ENCODE data around the gene ADAM15.
A peak's percentile ranks its signal among the peaks of the same experiment; 100 is the strongest.

The ADAM15 gene

DNA sequence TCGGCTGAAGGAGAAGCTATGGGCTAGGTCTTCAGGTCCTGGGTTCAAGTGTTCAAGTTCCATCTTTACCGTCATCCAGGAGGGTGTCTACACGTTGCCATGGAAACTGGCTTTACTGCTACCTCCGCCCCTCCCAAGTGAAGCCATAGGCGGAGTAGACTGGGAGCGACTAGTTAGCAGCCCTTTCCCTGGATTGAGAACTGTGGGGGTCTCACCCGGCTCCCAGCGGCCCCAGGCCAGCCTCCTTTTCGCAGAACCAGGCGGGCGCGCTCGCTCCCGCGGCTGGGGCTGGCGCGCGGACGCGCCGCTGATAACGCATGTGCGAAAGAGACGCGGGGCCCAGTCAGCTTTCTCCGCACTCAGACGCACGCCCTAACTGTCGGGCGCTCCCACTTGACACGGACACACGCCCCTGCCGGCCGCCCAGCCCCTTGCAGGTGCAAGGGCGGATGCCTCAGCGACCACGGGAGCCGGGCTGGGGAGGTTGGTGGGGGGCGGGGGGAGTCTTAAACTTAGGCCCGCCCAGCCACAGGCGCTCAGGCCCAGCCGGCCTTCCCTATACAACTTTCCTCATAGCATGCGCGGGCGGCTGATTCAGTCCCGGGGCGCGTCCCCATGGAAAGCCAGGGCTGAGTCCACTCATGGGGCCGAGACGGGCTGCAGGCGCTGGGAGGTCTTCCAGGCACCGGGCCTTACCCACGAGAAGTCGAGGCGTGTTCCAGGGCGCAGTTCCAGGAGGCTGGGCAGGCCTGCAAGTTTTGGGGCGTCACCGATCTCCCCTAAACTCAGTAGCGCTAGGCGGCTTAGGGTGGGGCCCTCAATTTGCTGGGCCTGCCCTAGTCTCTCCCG lies 19.8 kb downstream of the ADAM15 start:
- peak; percentile 93 for DNase-seq (ENCODE audit: low spot score)

GRCh38 chr1:155071701-155072100 lies 20.6 kb downstream of the ADAM15 start:
- DNase-seq (ENCODE audit: low spot score), result peak; percentile 82

- no peak for DNase-seq (ENCODE audit: low spot score)
Observed at GRCh38 chr1:155072531-155073289, 21.6 kb downstream of the ADAM15 start.

- DNase-seq (ENCODE audit: low spot score), result no peak
Observed at GRCh38 chr1:155073377-155074242, 22.5 kb downstream of the ADAM15 start.

DNA sequence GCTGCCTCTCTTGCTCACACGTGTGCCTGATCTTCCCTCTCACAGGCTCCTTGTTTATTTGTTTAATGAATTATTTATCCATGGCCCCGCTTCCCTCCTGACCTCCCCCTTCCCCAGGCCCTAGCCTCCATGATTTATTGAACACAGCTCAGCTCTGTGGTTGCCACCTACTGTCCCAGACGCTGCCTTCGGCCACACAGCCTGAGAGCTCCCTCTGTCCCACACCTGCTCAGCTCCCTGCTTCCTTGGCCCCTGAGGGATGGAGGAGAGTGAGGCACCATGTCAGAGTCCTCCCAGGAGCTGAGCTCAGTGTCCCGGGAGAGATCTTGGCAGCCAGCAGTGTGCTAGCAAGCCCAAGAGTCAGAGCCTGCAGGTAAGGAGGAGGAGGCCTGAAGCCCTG lies 24.4 kb downstream of the ADAM15 start:
- DNase-seq (ENCODE audit: low spot score), result no peak

- DNase-seq (ENCODE audit: low spot score), result no peak
Observed at GRCh38 chr1:155076371-155076770, 25.3 kb downstream of the ADAM15 start.

DNA sequence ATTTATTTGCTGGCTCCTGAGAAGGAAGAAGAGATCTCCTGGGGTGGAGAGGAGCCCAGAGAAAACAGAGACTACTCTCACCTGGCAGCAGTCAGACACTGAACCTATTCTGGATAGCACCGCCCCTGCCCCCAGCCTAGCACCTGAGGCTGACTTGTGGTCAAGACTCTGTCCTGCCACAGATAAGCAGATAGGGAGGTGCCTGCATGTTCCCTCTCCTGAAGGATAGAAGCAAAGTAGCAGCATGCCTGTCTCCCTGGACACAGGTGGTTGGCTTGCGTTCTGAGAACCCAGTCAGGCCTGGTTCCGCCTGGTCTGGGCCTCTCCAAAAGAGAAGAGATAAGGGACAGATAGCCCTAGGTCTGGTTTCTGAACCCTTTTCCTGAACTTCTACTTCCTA lies 26.2 kb downstream of the ADAM15 start:
- DNase-seq (ENCODE audit: low spot score), result no peak

DNA sequence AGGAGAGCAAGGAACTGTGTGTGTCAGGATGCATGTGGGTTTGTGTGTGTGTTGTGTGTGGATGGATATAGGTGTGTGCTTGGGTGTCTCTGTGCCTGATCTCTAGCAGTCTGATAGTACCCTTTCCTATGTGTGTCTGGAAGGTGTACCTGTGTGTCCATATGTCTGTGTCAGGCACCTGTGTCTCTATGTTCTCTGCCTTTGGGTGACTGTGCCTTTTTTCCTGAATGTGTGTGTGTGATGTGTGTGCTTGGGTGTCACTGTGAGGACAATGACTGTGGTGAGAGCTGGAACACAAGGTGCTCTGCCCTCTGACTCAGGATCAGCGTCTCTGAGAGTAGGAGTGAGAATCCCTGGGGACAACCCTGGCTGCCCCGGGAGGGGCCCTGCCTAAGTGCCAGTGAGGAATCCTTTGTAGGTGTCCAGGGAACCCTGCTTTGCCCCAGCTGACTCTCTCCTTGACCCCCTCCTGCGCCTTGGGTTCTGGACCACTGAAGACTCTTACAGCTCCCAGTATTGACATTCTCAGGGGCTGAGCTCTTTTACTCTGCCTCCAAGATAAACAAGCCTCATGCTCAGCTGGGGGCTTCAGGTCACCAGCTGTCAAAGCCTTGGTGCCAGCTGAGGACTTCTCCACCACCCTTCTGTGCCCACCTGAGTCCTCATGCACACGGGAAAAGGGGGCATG lies 26.8 kb downstream of the ADAM15 start:
- no peak for DNase-seq (ENCODE audit: low spot score)

DNA sequence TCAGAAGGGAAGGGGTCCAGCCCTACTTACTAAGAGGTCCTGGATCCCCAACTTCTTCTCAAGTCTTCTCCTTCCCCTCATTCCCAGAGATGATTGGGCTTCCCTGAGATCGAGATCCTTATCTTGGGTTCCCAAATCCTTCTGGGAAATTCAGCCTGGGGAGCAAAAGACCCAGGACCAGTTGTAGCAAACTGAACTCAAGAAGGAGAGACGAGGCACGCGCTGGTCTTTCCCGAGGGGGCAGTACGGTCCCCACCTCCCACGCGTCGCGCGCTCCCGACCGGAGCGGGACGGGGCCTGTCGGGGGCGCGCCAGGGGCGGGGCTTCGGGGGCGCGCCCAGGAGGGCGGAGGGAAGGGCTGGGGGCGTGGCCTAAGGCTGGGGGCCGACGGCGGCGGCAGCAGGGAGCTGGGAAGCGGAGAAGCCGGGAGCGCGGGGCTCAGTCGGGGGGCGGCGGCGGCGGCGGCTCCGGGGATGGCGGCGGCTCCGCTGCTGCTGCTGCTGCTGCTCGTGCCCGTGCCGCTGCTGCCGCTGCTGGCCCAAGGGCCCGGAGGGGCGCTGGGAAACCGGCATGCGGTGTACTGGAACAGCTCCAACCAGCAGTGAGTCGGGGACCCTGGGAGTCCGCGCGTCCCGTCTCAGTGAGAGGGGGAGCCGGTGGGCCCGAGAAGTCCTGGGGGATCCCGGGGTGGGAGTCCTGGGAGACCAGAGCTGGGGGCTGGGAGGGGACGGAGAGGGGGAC lies 27.5 kb downstream of the ADAM15 start, which contains the start of gene EFNA3:
Gene EFNA3, plus strand, starts transcription at position 369 of the 741 bp plus-strand sequence. Its CDS starts 105 bp downstream, at position 474.
- DNase-seq (ENCODE audit: low spot score), result peak; percentile 89

GRCh38 chr1:155079210-155079486 lies 28.0 kb downstream of the ADAM15 start:
- DNase-seq (ENCODE audit: low spot score), result no peak

GRCh38 chr1:155079487-155080311 lies 28.6 kb downstream of the ADAM15 start:
- no peak for DNase-seq (ENCODE audit: low spot score)

GRCh38 chr1:155080312-155081228 lies 29.5 kb downstream of the ADAM15 start:
- peak; percentile 91 for DNase-seq (ENCODE audit: low spot score)

- DNase-seq (ENCODE audit: low spot score), result peak; percentile 70
Observed at GRCh38 chr1:155081472-155082300, 30.6 kb downstream of the ADAM15 start.

DNA sequence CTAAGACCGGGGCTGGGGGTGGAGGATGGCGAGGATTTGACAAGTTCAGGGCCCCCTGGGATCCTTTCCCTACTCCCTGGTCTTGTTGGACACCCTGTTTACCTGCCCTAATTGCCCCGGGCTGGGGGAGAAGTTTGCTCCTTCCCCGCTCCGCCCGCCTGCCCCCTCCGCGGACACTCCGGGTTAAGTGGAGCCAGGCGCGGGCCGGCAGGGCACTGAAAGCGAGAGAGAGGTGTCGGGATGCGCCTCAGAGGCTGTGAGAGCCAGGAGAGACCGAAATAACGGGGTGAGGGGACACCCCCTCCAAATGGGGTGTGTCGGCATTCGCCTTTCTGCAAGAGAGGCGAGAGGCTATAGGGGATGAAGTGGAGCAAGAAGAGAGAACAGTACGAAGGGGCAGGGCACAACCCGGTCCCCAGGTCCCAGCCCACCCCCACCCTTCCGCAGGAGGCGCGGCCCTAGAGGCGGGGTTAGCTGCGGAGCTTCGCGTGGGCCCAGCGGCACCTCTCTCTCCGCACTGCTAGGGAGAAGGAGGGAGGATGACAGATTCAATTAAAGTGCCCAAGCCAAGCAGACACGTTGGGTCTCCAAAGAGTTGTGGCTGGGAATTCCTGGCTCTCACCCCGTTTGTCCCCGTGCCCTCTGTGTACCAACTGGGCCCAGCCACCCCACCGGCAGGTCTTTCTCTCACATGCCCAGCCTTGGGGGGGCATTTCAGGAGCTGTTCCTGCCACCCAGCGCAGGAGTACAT lies 31.4 kb downstream of the ADAM15 start:
- peak; percentile 62 for DNase-seq (ENCODE audit: low spot score)

DNA sequence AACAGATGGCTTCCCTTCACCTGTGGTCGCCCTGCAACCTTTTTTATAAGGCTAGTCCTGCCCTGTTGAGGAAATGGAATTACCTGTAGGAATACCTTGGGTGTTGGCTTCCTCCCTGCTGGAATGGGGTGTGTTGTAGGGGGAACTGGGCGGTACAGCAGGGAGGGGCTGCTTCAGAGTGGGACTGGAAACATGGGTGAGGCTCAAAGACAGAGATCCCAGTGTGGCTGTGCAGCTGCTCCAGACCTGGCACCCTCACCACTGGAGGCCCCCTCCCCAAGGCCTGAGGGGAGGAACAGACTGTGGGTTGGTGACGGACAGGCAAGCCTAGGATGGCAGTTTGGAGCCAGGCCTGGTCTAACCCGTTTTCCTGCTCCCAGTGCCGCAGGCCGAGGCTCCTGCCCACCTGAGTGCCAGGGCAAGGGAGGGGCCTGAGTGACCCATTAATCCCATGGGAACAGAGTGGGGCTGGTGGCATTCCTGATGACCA lies 32.0 kb downstream of the ADAM15 start:
- DNase-seq (ENCODE audit: low spot score), result peak; percentile 49

GRCh38 chr1:155083865-155084721 lies 33.0 kb downstream of the ADAM15 start:
- DNase-seq (ENCODE audit: low spot score), result no peak
